ENCODE measurements around the gene OR51G2.

Gene OR51G2

GRCh38 chr11:4865855-4866254 lies 53.3 kb downstream of the OR51G2 start:
- DNase-seq (ENCODE audit: low read depth in 3 of 3, low spot score in 1 of 3): no peak

- no peak for DNase-seq (ENCODE audit: low read depth in 3 of 3, low spot score in 1 of 3)
Measured at GRCh38 chr11:4863876-4864275, 55.3 kb downstream of the OR51G2 start.
